ENCODE measurements around the gene RAMACL. TPM values are rescaled to one million over a fixed set of nuclear protein-coding genes. Genes with fewer than 3 reads are reported as not detected.
A peak's percentile ranks its signal among the peaks of the same experiment; 100 is the strongest.

The RAMACL gene
- total RNA-seq, 4 donors from 2014 or later = 3.7 to 13.4 (median 9.0) TPM

- peak overlapping the region in 2 of 3 donors; percentile 67 to 89 for H3K27ac ChIP-seq
- H3K36me3 ChIP-seq = no peaks in the 10 kb centered on the region
- H3K27me3 ChIP-seq = no peaks in the 10 kb centered on the region
- intact Hi-C loops (cut with DNase I) = no loop called here
- WGBS, 2 donors = 97 to 98% methylated on average over 6 of the region's 6 CpGs
- H3K9me3 ChIP-seq = no peaks in the 10 kb centered on the region
- peaks cover 27 to 56% of the 10 kb centered on the region in 2 donors for H3K4me1 ChIP-seq
- no peak for DNase-seq
- no peak overlapping the region for H3K4me3 ChIP-seq (replicated peaks in 1 of 3)
- TF ChIP-seq POLR2A (IDR thresholded peaks at IDR 0.05) = no peak
- TF ChIP-seq CTCF (IDR thresholded peaks at IDR 0.05) = no peak
Measured at GRCh38 chr6:166595949-166596348, 9.5 kb upstream of the RAMACL start.

GRCh38 chr6:166595061-166595780 lies 8.7 kb upstream of the RAMACL start:
- no peak for DNase-seq
- no peak for TF ChIP-seq CTCF (IDR thresholded peaks at IDR 0.05)
- no peak for TF ChIP-seq POLR2A (IDR thresholded peaks at IDR 0.05)
- 95 to 98% methylated on average over 13 of the region's 13 CpGs for WGBS, 2 donors
- Histone ChIP-seq H3K27me3 (no peaks in the 10 kb centered on the region), H3K9me3 (no peaks in the 10 kb centered on the region), H3K4me3 (replicated peaks in 1 of 3) (no peak overlapping the region), H3K36me3 (no peaks in the 10 kb centered on the region), H3K27ac (peak overlapping the region; percentile 19 to 89 (median 67)), H3K4me1 (peaks cover 27 to 56% of the 10 kb centered on the region in 2 donors)
- intact Hi-C loops (cut with DNase I) = no loop called here

- H3K4me1 ChIP-seq = peaks cover 31 to 50% of the 10 kb centered on the region in 2 donors
- no peaks in the 10 kb centered on the region for H3K36me3 ChIP-seq
- H3K4me3 ChIP-seq (replicated peaks in 1 of 3) = no peak overlapping the region
- H3K9me3 ChIP-seq = no peaks in the 10 kb centered on the region
- H3K27ac ChIP-seq = no peak overlapping the region
- intact Hi-C loops (cut with DNase I) = no loop called here
- no peaks in the 10 kb centered on the region for H3K27me3 ChIP-seq
- TF ChIP-seq CTCF (IDR thresholded peaks at IDR 0.05) = no peak
- TF ChIP-seq POLR2A (IDR thresholded peaks at IDR 0.05) = no peak
- 96% methylated on average over 9 of the region's 9 CpGs for WGBS, 2 donors
- DNase-seq = no peak
Measured at GRCh38 chr6:166592821-166593220, 6.3 kb upstream of the RAMACL start.

- no peak overlapping the region for H3K27ac ChIP-seq
- TF ChIP-seq CTCF (IDR thresholded peaks at IDR 0.05) (no peak), POLR2A (IDR thresholded peaks at IDR 0.05) (no peak)
- WGBS, 2 donors = 92 to 93% methylated on average over 7 of the region's 7 CpGs
- H3K36me3 ChIP-seq = no peaks in the 10 kb centered on the region
- no peaks in the 10 kb centered on the region for H3K9me3 ChIP-seq
- DNase-seq = no peak
- peaks cover 31 to 42% of the 10 kb centered on the region in 2 donors for H3K4me1 ChIP-seq
- intact Hi-C loops (cut with DNase I) = no loop called here
- H3K27me3 ChIP-seq = no peaks in the 10 kb centered on the region
- no peak overlapping the region for H3K4me3 ChIP-seq (replicated peaks in 1 of 3)
Measured at GRCh38 chr6:166591961-166592520, 5.6 kb upstream of the RAMACL start.

GRCh38 chr6:166591026-166591425 lies 4.5 kb upstream of the RAMACL start:
- Histone ChIP-seq H3K4me1 (peaks cover 30 to 32% of the 10 kb centered on the region in 2 donors), H3K27ac (no peak overlapping the region), H3K36me3 (no peaks in the 10 kb centered on the region), H3K4me3 (replicated peaks in 1 of 3) (no peak overlapping the region), H3K9me3 (no peaks in the 10 kb centered on the region), H3K27me3 (no peaks in the 10 kb centered on the region)
- TF ChIP-seq POLR2A (IDR thresholded peaks at IDR 0.05) (no peak), CTCF (IDR thresholded peaks at IDR 0.05) (no peak)
- intact Hi-C loops (cut with DNase I) = no loop called here
- no peak for DNase-seq
- 94% methylated on average over 11 of the region's 11 CpGs for WGBS, 2 donors
